DMS153 (cell line): ENCODE results near the gene KCNIP4.

ENCODE experiments used
- DNase-seq: peaks from one replicate; lab custom pipeline; 2025; lab: John Stamatoyannopoulos, UW

KCNIP4 gene

DNA sequence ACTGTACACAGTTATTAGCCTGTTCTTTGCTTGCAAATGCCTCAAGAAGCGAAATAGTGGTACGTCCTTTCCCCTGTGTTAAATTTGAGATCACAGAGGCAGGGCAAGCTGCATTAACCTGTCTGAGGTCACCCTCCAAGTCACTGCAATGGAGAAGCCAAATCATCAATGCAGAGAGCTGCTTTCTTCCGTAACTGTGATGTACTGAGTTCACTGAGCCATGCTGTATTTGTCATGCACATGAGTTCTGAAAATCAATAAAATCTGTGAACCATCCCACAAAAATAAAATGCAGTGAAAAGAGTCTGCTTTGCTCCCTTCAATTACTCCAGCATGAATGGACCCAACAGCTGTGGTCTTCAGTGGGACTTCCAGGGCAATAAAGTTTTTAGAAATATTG is 393.5 kb downstream of the KCNIP4 start:
- DNase-seq: no peak

DNA sequence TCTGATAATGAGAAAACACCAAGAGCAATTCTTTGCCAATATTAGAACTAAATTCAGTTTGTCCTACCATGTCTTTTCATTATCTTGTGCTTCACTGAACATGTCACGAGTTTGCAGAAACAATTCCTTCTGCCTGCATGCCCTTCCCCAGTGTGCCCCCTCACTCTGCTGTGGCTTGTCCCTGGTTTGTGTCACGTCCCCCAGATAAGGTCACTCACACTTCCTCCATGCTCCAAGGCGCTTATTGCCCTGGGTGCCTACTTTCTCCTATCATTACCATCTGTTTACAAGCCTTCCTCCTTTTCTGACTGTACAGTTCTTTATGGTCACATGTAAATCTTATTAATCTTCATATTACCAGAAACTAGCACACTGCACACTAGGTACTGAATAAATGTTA is 394.1 kb downstream of the KCNIP4 start:
- DNase-seq: no peak

DNA sequence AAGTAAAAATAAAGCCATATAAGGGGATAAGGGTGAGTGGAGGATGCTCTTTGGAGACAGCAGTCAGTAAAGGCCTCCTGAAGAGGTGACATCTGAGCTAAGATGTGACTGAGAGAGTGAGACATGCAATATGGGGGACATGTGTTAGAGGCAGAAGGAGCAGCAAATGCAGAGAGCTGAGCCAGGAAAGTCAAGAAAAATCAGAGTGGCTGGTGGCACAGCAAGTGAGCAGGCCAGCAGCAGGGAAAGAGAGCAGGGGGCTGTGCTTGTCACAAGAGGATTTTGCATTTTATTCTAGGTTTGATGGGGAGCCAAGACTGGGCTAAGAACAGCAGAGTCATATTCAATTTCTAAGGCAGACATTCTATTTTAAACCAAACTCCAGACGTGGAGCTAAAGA is 394.5 kb downstream of the KCNIP4 start:
- DNase-seq: no peak

DNA sequence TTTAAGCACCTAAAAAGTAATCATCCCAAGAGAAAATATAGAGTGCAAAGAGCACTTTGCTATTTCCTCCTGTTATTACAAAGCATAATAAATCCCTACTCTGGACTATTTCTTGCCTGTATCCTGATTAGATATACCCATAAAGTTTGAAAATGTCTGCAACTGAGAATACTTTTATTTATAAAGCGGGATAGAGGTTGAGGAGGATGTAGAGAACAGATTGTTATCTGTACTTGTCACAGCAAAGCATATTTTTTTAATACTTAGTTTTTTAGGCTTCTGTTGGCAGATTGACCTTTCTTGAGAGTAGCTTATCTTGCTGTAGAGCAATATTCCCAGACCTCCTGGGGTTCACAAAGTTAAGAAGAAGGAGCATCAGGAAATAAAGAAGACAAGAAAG is 396.1 kb downstream of the KCNIP4 start:
- no peak for DNase-seq

DNA sequence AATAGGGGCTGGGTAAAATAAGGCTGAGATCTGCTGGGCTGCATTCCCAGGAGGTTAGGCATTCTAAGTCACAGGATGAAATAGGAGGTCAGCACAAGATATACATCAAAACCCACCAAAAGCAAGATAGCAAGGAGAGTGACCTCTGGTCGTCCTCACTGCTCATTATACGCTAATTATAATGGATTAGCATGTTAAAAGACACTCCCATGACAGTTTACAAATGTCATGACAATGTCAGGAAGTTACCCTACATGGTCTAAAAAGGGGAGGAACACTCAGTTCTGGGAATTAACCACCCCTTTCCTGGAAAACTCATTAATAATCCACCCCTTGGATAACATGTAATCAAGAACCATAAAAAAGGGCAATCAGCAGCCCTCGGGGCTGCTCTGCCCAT is 403.6 kb downstream of the KCNIP4 start:
- no peak for DNase-seq

DNA sequence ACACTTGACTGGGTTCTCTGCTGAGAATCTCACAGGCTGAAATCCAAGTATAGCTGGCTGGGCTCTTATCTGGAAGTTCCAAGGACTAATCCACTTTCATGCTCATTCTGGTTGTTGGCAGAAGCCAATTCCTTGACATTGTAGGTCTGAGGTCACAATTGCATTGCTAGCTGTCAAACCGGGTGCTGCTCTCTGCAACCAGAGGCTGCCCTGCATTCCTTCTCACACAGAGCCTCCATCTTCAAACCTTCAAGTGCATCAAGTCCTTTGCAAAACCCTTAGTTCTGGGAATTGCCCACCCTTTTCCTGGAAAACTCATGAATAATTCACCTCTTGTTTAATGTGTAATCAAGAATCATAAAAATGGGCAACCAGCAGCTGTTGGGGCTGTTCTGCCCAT is 404.2 kb downstream of the KCNIP4 start:
- no peak for DNase-seq

DNA sequence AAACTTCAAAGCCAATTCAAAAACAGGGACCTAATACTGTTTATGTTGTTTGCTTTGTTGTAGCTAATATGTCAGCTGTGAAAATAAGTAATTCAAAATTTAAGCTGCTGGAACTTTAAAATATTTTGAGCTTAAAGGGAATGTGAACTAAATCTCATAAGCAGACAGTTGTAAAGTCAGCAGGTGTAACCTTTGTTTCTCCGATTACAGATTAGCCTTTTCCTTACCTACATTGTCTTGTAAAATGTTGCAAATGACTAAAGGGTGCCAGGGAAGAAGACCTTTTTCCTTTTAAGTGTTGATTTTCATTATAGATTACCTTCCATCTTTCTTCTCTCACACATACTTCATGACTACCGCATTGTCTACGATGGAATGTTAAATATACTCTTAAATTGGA is 405.1 kb downstream of the KCNIP4 start:
- no peak for DNase-seq

DNA sequence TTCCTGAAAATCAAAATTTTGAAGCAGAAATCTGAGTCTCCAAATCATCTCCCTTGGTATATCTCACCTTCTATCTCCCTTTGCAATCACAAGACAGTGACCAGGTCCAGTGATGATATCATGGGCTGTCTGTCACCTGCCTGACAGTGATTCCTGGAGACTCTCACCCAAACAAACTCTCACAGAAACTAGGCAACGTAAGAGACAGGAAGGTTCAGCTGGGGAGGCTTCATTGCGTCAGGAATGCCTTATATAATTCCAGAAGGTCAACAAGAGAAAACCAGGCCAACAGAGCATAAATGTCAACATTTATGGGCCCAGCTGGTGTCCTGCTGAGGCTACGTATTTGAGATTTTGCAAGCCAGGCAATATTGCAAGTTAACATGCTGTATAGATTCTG is 412.7 kb downstream of the KCNIP4 start:
- no peak for DNase-seq

DNA sequence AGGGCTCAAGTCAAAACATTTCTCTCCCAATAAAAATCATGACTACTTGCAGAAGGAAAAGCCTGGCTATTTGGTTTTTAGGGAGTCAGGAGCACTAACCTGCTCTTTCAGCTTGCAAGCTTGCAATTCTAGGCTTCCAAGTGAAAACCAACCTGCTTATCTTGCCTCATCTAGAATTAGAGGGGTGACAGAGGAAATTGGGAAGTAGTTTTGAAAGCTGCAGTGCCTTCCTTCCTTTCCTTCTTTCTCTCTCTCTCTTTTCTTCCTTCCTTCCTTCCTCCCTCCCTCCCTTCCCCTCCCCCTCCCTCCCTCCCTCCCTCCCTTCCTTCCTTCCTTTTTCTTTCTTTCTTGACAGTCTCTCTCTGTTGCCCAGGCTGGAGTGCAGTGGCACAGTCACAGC is 417.5 kb downstream of the KCNIP4 start:
- DNase-seq: no peak

DNA sequence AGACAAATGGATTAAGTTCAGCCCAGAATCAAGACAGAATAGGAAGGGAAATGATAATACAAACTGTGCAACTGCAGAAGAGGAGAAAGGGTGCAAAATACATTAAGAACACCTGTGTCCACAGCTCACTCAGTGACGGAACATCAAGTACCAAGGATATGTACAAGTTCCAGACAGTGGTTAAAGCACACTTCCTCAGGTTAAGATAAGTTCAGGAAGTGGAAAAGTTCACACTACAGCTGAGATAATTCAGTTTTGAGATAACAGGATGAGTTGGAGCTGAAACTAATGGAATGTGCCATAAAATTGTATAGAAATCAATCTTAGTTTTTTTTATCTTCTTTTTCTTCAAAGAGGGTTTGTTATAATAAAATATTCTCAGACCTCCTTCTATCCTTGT is 419.4 kb downstream of the KCNIP4 start:
- DNase-seq: no peak

DNA sequence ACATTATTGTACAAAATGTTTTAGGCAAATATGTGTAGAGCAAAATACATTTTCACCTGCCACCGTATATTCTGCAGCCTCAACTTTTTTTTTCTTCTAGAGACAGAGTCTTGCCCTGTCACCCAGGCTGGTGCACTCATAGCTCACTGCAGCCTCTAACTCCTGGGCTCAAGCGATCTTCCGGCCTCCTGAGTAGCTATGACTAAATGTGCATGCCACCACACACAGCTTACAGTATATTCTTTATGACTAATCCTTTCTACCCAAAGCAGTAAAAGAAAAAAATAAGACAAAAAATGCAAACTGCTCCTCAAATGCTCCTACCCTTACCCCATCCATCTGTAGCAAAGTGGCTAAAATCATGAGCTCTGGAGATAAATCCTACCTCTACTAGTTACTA is 426.3 kb downstream of the KCNIP4 start:
- no peak for DNase-seq

DNA sequence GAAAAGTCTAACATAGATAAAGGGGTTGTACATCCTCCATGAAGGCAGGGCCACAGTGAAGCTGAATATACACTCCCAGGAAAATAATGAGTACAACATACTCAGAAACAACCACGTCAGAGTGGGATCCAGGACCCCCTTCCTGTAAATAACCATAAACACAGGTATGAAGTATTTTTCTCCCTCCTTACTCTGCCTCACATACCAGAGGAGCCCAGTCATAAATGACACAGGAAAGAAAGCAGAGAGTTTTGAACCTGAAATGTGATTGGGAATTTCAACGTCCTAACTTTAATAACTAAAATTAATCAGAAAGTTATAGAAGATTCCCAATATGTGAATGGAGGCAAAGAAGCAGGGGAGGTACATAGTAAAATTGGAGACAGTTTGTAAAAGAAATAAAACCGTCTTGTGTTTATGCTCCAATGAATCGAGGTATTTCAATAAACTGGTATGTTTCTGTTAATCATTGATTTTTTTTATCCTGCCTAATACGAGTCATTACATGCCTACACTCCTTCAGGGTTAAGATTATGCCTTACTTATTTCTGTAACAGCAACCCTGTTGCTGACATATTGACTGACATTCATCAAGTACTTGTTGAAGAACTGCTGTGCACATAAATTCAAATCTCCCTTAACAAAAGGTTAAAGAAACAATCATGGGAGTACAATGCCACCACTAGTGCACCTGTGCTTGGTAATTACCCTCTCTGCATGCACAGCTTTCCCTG is 431.3 kb downstream of the KCNIP4 start:
- DNase-seq: no peak

DNA sequence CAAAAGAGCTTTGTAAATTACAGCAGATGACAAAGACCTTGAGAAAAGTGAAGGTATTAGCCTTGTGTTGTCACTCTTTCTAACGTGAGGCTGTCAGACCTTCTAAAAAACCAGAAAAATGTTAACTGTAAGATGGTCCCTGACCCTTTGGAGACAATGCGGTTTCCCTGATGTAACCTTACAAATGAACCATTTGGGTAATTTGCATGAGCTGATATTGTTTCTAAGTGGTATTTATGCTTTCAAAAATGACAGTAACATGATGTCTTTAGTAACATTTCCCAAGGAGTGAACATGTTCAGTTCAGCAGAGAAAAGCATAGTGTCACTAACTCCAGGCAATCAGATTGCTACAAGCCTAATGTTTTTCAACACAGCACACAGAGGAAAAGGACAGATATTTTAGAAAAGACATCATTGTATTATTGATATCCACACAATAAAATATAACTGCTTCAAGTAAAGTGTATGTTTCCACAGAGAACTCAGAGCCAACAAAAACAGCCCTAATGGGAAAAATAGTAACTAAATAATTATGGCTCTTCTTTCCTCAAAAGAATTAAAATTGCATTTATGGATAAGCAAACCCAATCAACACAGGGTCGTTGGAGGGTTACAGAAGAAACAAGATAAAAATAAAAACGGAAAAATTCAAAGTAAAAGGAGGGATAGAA is 434.4 kb downstream of the KCNIP4 start:
- DNase-seq: no peak

DNA sequence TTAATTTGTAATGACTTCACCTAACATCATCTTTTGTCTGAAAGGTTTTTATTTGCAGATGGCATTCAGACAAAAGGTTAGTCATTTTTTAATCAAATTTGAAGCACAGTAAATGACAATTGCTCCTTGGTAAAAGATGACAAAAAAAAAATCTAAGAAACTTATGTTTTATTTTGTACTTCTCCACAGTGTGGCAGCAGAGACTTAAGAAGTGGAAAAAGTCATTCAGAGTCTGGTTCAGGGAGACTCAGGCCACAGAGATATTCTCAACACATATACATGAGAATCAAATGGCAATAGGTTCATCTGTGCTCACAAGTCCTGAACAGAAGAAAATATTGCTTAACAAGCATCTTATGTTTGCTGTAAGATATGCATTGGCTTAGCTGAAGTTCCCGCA is 436.2 kb downstream of the KCNIP4 start:
- no peak for DNase-seq

DNA sequence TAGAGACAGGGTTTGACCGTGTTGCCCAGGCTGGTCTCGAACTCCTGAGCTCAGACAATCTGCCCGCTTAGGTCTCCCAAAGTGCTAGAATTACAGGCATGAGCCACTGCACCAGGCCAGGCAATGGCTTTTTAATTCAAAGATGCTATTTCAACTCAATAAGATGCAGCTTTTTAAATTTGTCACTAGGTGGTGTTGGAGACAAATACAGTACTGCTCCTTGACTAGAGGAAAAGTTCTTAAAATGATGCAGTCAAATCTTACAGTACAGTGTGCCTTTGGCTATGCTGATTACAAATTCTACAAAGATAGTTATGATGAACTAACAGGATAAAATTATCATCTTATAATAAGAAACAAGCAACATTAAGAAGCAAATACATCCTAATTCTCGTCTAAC is 441.1 kb downstream of the KCNIP4 start:
- DNase-seq: no peak

DNA sequence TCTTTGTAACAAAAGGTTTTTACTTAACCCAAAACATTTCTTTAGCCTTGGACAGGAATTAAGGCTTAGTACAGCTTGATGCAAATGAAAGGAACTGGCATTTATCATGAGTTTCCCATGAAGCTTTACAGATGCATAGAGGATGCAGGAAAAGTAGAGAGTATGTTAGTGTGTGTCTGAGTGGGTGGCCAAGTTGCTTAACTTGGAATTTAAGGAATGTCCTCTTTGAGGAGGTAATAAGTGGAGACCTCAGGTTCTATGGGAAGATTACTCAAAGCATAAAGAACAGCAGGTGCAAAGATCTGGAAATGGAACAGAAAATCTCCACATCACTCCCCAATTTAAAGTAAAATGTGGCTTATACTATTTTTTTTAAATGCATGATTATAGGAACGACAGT is 457.9 kb downstream of the KCNIP4 start:
- no peak for DNase-seq

DNA sequence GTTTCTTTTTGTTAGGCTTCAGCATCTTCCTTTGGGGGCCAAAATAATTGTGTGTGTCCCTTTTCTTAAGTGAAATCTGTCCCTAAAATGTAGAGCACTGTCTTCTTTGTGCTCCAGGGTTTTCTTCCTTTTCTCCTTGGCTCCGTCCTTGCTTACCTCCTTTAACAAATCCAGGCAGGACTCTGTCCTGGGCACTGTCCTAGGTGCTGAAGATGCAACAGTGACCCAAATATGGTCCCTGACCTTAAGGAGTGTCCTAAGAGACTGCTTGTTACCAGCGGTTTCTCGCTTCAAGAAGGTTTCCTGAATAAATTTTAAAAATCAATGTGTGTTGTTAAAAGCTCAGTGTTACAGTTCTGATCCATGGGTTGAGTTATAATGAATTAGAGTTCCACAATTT is 471.8 kb downstream of the KCNIP4 start:
- DNase-seq: no peak

DNA sequence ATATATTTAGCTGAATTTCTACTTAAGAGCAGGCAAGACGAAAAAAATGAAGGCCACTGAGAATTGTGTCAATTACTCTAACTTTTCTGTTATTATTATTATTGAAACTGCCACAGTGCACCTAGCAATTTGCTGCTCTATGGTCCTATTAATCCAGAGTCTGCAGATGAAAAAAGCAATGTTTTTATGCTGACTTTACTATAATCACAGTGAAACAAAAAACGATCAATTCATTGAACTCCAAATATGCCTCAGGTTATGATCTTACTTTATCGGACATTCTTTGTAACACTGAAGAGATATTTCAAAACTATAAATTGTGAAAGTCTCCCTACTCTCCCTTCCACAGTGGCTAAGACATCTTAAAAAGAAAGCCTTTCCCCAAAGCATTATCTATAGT is 474.4 kb downstream of the KCNIP4 start:
- DNase-seq: no peak

DNA sequence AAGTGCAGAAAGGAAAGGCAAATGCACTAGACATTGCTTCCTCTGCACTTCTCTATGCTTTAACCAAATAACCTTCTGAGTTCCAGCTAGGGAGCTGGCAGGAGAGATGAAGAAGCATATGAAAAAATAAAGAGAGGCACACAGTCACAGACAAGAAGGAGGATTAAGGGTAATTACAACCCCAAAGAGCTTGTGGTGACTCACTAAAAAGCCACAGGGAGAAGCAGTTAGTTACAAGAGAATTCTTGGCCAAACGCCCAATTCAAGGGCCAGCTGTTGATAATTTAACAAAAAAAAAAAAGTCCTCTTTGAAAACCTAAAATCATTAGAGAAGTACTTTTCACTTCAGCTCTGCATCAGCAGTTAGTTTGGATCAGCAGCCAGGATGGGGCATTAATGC is 478.0 kb downstream of the KCNIP4 start:
- no peak for DNase-seq

DNA sequence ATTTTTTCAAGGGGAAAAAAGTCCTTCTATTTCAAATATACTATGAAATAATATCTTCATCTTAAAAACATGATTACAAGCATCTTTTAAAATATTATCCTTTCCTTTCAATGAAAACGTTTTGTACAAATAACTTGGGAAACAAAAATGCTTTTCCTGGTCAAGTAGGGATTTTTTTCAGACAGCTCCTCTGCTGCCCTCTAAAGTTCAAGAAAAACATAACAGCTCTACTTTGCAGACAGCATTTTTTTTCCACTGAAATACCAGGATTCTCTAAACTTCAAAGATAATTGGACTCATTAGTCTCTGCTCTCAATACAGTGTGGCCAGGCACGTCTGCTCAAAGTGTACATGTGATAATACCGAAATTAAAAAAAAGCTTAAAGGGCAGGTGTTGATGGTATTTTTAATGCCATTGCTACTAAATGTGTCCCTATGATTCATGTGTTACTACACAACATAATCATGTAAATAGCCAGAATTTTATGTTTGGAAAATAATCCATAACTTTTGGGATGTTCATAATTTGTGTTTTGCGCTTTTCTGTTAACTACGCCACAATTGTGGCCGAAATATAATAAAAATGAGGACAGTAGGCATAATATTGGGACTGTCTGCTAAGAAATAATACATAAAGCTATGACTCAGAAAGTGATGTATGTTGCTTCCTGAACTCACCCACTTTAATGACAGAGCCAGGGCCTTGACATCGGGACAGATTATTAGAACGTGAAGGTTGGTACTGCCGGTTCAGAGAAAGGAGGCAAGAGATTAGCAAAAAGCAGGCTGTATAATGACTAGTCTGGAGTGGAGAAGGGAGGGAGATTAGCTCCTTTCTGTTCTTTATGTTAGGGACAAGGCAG is 478.9 kb downstream of the KCNIP4 start:
- DNase-seq: no peak

DNA sequence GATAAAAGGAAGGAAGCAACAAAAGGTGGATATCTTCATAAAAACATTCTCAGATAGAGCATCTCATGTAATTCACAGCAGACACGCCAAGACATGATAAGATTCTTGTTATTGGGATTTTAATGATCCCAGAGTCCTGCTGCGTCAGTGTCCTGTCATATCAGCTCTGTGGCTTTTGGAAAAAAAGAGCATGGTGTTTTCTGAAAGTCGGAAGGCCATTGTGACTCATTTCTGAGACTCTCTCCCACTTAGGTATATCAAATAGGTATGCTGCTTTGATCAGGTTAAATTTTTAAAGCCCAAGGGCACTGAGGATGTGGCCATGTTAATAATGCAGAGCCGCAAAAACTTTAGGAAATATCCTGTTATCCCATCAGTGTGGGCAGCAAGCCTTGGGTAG is 481.0 kb downstream of the KCNIP4 start:
- DNase-seq: no peak

DNA sequence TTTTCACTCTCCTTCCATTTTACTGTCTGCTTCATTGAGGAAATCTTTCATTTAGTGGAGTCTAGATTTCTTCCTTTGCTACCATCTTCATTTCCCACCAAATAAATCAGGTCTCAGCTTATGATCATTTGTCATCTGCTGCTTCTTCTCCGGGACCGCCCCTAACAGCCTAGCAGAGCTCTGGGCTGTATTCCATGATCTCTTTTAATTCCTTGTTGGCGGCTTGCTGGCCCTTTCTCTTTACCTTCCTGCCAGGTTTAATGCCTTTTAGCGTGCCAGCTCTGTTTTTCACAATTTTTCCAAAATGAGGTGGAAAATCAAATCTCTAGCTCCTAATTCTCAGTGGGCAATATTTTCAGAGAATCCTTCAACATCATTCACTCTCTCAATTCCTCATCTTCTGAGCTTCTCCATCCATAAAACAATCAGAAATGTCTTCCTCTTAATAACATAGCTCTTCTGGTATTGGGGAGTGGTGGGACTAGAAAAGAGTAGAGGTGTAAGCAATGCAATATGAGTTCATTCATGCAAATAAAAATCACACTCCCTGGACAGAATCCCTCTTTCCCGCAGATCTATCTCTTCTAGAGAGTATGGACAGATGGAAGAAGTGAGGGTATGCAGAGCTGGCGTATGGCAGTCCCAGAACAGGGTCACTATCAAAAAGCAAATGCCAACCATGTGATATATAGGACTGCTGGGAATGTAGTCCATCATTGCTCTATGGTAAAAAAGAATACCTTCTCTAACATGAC is 491.3 kb downstream of the KCNIP4 start:
- no peak for DNase-seq
